T-cell (primary cell): ENCODE measurements around the gene ZNF484. TPM values are rescaled to one million over a fixed set of nuclear protein-coding genes. Genes with fewer than 3 reads are reported as not detected.
"Not testable (repeated sequence)": the region's sequence is repeated elsewhere in the genome, so short reads cannot be mapped to it uniquely, and the experiment has no call there.

Experiments used
- ATAC-seq, 4 experiments: fragments of 200-7000 bp in 3 of 4; fragments of 150-1000 bp in 1 of 4; cut with Tn5 transposase; replicated peaks in 1 of 4; 1 replicate in 3 of 4; 2 replicates in 1 of 4; pipeline ENCODE4 v1.10.0; 2021; ENCODE audit warnings: moderate library complexity in 3 of 4, mild to moderate bottlenecking in 2 of 4, moderate number of reproducible peaks in 1 of 4
- CTCF ChIA-PET, 2 donors: fragments of 300-600 bp; sonication (Branson Sonifier 250); formaldehyde crosslinking; loops; one replicate each; lab custom pipeline; 2022; ENCODE audit warnings: antibody characterized with exemption in 2 of 2; lab: Charles Lee
- POLR2A ChIA-PET, 2 donors: fragments of 300-600 bp; sonication (Branson Sonifier 250); formaldehyde crosslinking; loops; one replicate each; lab custom pipeline; 2022; ENCODE audit warnings: antibody characterized with exemption in 2 of 2; lab: Charles Lee
- DNase-seq, 35 experiments: peaks; one replicate each; pipeline versions ENCODE4 v3.0.0 to v3.0.0-alpha.2; 2013 to 2023
- H3K27ac ChIP-seq: one replicate; pipeline ENCODE4 v1.5.1; 2013; ENCODE audit warnings: low read length
- H3K27me3 ChIP-seq, 2 experiments: replicated peaks in 1 of 2; 1 replicate in 1 of 2; 2 replicates in 1 of 2; pipeline versions ENCODE4 v1.6.1 to v1.7.0; 2013; ENCODE audit warnings: low read length in 1 of 2, mixed read lengths in 1 of 2; ENCODE audit not compliant: control insufficient read depth in 2 of 2, insufficient read depth in 2 of 2; ENCODE audit errors: extremely low read depth in 1 of 2
- H3K36me3 ChIP-seq, 2 donors: 1 replicate in 1 of 2; 2 replicates in 1 of 2; pipeline versions ENCODE4 v1.6.1 to v1.7.0; 2013; ENCODE audit warnings: low read length in 1 of 2; ENCODE audit not compliant: control insufficient read depth in 2 of 2, insufficient read depth in 1 of 2; ENCODE audit errors: extremely low read depth in 1 of 2
- H3K4me1 ChIP-seq, 2 experiments: 1 replicate in 1 of 2; 2 replicates in 1 of 2; pipeline versions ENCODE4 v1.6.1 to v1.7.0; 2013; ENCODE audit warnings: low read length in 2 of 2, mixed read lengths in 1 of 2; ENCODE audit not compliant: insufficient read depth in 2 of 2, control insufficient read depth in 1 of 2; ENCODE audit errors: extremely low read depth in 1 of 2
- H3K4me3 ChIP-seq, 2 donors: 1 replicate in 1 of 2; 2 replicates in 1 of 2; pipeline versions ENCODE4 v1.5.1 to v1.7.0; 2013; ENCODE audit warnings: mild to moderate bottlenecking in 2 of 2, low read length in 1 of 2, moderate library complexity in 1 of 2; ENCODE audit not compliant: control insufficient read depth in 1 of 2; ENCODE audit errors: extremely low read depth in 1 of 2
- H3K9me3 ChIP-seq: 2 replicates; pipeline ENCODE4 v1.7.0; 2013
- H3K27ac Mint-ChIP-seq, 2 donors: one replicate each; pipeline ENCODE4 v1.8.0; 2020 to 2021; ENCODE audit warnings: mild to moderate bottlenecking in 2 of 2, mixed read lengths in 2 of 2
- H3K27me3 Mint-ChIP-seq, 2 donors: one replicate each; pipeline ENCODE4 v1.8.0; 2021 to 2022; ENCODE audit warnings: mixed read lengths in 2 of 2
- H3K36me3 Mint-ChIP-seq: one replicate; pipeline ENCODE4 v1.8.0; 2021; ENCODE audit warnings: mixed read lengths
- H3K4me1 Mint-ChIP-seq, 3 donors: one replicate each; pipeline ENCODE4 v1.8.0; 2020 to 2022; ENCODE audit warnings: mixed read lengths in 3 of 3, mild to moderate bottlenecking in 1 of 3
- H3K4me3 Mint-ChIP-seq, 3 donors: one replicate each; pipeline ENCODE4 v1.8.0; 2020 to 2022; ENCODE audit warnings: mild to moderate bottlenecking in 3 of 3, mixed read lengths in 3 of 3, moderate library complexity in 3 of 3
- H3K9me3 Mint-ChIP-seq, 3 donors: one replicate each; pipeline ENCODE4 v1.8.0; 2020 to 2022; ENCODE audit warnings: mixed read lengths in 3 of 3
- WGBS: methylation state at CpG from one replicate; pipeline ENCODE4 v1.1.5; 2013; ENCODE audit warnings: missing lambda C conversion rate; ENCODE audit not compliant: insufficient coverage; 5-methylcytosine and 5-hydroxymethylcytosine counted together
- total RNA-seq, 35 experiments: library from RNA in 6 of 35; stranded (reverse) in 6 of 35; fragments of 120-200 nt in 1 of 35; gene quantifications; one replicate each; pipeline versions ENCODE4 v1.2.1 to v1.2.4 and lab custom pipeline; 2013 to 2026

The ZNF484 gene
- total RNA-seq, 5 donors from 2014 or later (not counting 1 experiment from before 2014, with no cell fraction given): 14.2 to 17.4 (median 16.4) TPM

- H3K4me3 ChIP-seq: peak overlapping the region in 1 of 2 donors; percentile 19
- H3K27ac Mint-ChIP-seq: peak overlapping the region; percentile 88 to 91
- DNase-seq (peak in 29 of 35 experiments; percentile 15 to 66 (median 29)), ATAC-seq (peak; percentile 57 to 77 (median 74))
- peaks cover 51 to 58% (median 53%) of the 10 kb centered on the region in 3 donors for H3K4me1 Mint-ChIP-seq
- peaks cover 28 to 41% of the 10 kb centered on the region in 2 experiments for H3K4me1 ChIP-seq
- H3K27me3 ChIP-seq: no peaks in the 10 kb centered on the region
- 42% methylated on average over 2 of the region's 5 CpGs for WGBS
- no peaks in the 10 kb centered on the region for H3K9me3 Mint-ChIP-seq
- CTCF ChIA-PET: interaction anchor here in 1 of 2 donors (0.6 kb wide), 1 partner anchor 102 kb away, joined by 4 read pairs; no protein-coding TSS in a partner anchor
- POLR2A ChIA-PET: no interaction called here
- no peaks in the 10 kb centered on the region for H3K27me3 Mint-ChIP-seq
- H3K27ac ChIP-seq: peak overlapping the region; percentile 44
- H3K4me3 Mint-ChIP-seq: peak overlapping the region; percentile 23 to 71 (median 32)
- no peaks in the 10 kb centered on the region for H3K9me3 ChIP-seq
- no peaks in the 10 kb centered on the region for H3K36me3 ChIP-seq
- H3K36me3 Mint-ChIP-seq: no peaks in the 10 kb centered on the region
These were observed 10.1 kb upstream of the ZNF484 start for GRCh38 chr9:92887880-92888338.

GRCh38 chr9:92886846-92887610, 9.2 kb upstream of the ZNF484 start:
- H3K4me3 ChIP-seq, H3K9me3 ChIP-seq, POLR2A ChIA-PET, H3K27me3 ChIP-seq, H3K27me3 Mint-ChIP-seq, H3K36me3 ChIP-seq, H3K36me3 Mint-ChIP-seq, H3K9me3 Mint-ChIP-seq: not testable (repeated sequence)
- Mint-ChIP-seq H3K4me3 (peak overlapping the region in 1 of 3 donors; percentile 71), H3K4me1 (peaks cover 51 to 62% (median 55%) of the 10 kb centered on the region in 3 donors), H3K27ac (peak overlapping the region; percentile 88 to 91)
- peak in 34 of 35 experiments; percentile 31 to 83 (median 52) for DNase-seq
- Histone ChIP-seq H3K4me1 (peaks cover 28 to 41% of the 10 kb centered on the region in 2 experiments), H3K27ac (peak overlapping the region; percentile 44)
- WGBS: 33% methylated on average over 3 of the region's 8 CpGs
- CTCF ChIA-PET: interaction anchor here in 1 of 2 donors (0.6 kb wide), 1 partner anchor 103 kb away, joined by 4 read pairs; no protein-coding TSS in a partner anchor
- peak in 3 of 4 experiments; percentile 71 to 83 (median 76) for ATAC-seq

- DNase-seq (peak in 4 of 35 experiments; percentile 9 to 35 (median 26)), ATAC-seq (peak in 1 of 4 experiments; percentile 38)
- H3K27me3 ChIP-seq, H3K27me3 Mint-ChIP-seq, H3K36me3 ChIP-seq, H3K9me3 ChIP-seq, H3K27ac ChIP-seq, CTCF ChIA-PET, POLR2A ChIA-PET, H3K36me3 Mint-ChIP-seq, H3K9me3 Mint-ChIP-seq, H3K4me3 ChIP-seq: not testable (repeated sequence)
- Mint-ChIP-seq H3K4me3 (peak overlapping the region in 1 of 3 donors; percentile 41), H3K27ac (peak overlapping the region in 1 of 2 donors; percentile 68), H3K4me1 (peaks cover 43 to 55% (median 47%) of the 10 kb centered on the region in 3 donors)
- peaks cover 24 to 38% of the 10 kb centered on the region in 2 experiments for H3K4me1 ChIP-seq
- 91% methylated on average over 9 of the region's 15 CpGs for WGBS
These were observed 6.0 kb upstream of the ZNF484 start for GRCh38 chr9:92883666-92884405.

- DNase-seq (no peak), ATAC-seq (no peak)
- ChIA-PET POLR2A (no interaction called here), CTCF (interaction anchor here in 1 of 2 donors (0.6 kb wide), 1 partner anchor 198 kb away, joined by 5 read pairs; no protein-coding TSS in a partner anchor)
- Histone ChIP-seq H3K9me3 (no peaks in the 10 kb centered on the region), H3K36me3 (no peaks in the 10 kb centered on the region), H3K27ac (no peak overlapping the region), H3K4me1 (peaks cover 16 to 26% of the 10 kb centered on the region in 2 experiments), H3K4me3 (no peak overlapping the region), H3K27me3 (no peaks in the 10 kb centered on the region)
- H3K4me3 Mint-ChIP-seq: no peak overlapping the region
- no peaks in the 10 kb centered on the region for H3K27me3 Mint-ChIP-seq
- peaks cover 2% of the 10 kb centered on the region for H3K36me3 Mint-ChIP-seq
- WGBS: no CpG with 5 or more reads among the region's 5 CpGs
- H3K9me3 Mint-ChIP-seq: no peaks in the 10 kb centered on the region
- peak overlapping the region in 1 of 2 donors; percentile 28 for H3K27ac Mint-ChIP-seq
- H3K4me1 Mint-ChIP-seq: peaks cover 42 to 53% (median 43%) of the 10 kb centered on the region in 3 donors
These were observed 4.4 kb upstream of the ZNF484 start for GRCh38 chr9:92882276-92882675.

GRCh38 chr9:92875373-92875772, 2.5 kb downstream of the ZNF484 start:
- Mint-ChIP-seq H3K36me3 (peaks cover 30% of the 10 kb centered on the region), H3K4me1 (peaks cover 61 to 71% (median 69%) of the 10 kb centered on the region in 3 donors), H3K9me3 (no peaks in the 10 kb centered on the region), H3K27me3 (no peaks in the 10 kb centered on the region), H3K27ac (peak overlapping the region in 1 of 2 donors; percentile 12), H3K4me3 (peak overlapping the region; percentile 4 to 100 (median 92))
- H3K4me1 ChIP-seq: peaks cover 5 to 12% of the 10 kb centered on the region in 2 experiments
- no peak for ATAC-seq
- DNase-seq: no peak
- POLR2A ChIA-PET: no interaction called here
- H3K36me3 ChIP-seq: peaks cover 2 to 17% of the 10 kb centered on the region in 2 donors
- CTCF ChIA-PET: no interaction called here
- WGBS: no CpG with 5 or more reads among the region's 1 CpG
- no peak overlapping the region for H3K4me3 ChIP-seq
- H3K27me3 ChIP-seq: no peaks in the 10 kb centered on the region
- H3K9me3 ChIP-seq: no peaks in the 10 kb centered on the region
- H3K27ac ChIP-seq: no peak overlapping the region

GRCh38 chr9:92870289-92870688, 7.5 kb downstream of the ZNF484 start:
- WGBS: no CpG with 5 or more reads among the region's 2 CpGs
- peaks cover 56 to 76% (median 62%) of the 10 kb centered on the region in 3 donors for H3K4me1 Mint-ChIP-seq
- Histone ChIP-seq H3K27me3 (no peaks in the 10 kb centered on the region), H3K4me3 (no peak overlapping the region), H3K36me3 (peaks cover 7 to 42% of the 10 kb centered on the region in 2 donors), H3K27ac (no peak overlapping the region), H3K4me1 (peaks cover 0 to 7% of the 10 kb centered on the region in 2 experiments), H3K9me3 (no peaks in the 10 kb centered on the region)
- ATAC-seq: no peak
- H3K4me3 Mint-ChIP-seq: no peak overlapping the region
- no peak for DNase-seq
- ChIA-PET CTCF (no interaction called here), POLR2A (no interaction called here)
- peaks cover 0 to 3% (median 3%) of the 10 kb centered on the region in 3 donors for H3K9me3 Mint-ChIP-seq
- H3K36me3 Mint-ChIP-seq: peaks cover 61% of the 10 kb centered on the region
- no peak overlapping the region for H3K27ac Mint-ChIP-seq
- H3K27me3 Mint-ChIP-seq: no peaks in the 10 kb centered on the region
